ENCODE data around the gene DAPK2.

GRCh38 chr15:63874616-63875015 lies 171.7 kb downstream of the DAPK2 start:
- TF ChIP-seq CTCF (IDR thresholded peaks at IDR 0.05) (no peak), EZH2 (IDR thresholded peaks at IDR 0.05; ENCODE audit: borderline replicate concordance, insufficient read depth, low read depth, low read length, poor library complexity, severe bottlenecking) (no peak)

Data from B cell (primary cell).